GM18868 (cell line): ENCODE results near the gene SH3BP5.

ENCODE experiments used
- ATAC-seq: cut with Tn5 transposase; IDR thresholded peaks from one replicate; pipeline ENCODE4 v1.9.1; 2021; ENCODE audit warnings: mild to moderate bottlenecking, moderate library complexity; ENCODE audit not compliant: unreplicated experiment

SH3BP5 gene

GRCh38 chr3:15326037-15326436, 6.3 kb downstream of the SH3BP5 start:
- no peak for ATAC-seq

- ATAC-seq = no peak
Observed at GRCh38 chr3:15325228-15325627, 7.2 kb downstream of the SH3BP5 start.

GRCh38 chr3:15324379-15324808, 8.0 kb downstream of the SH3BP5 start:
- ATAC-seq = no peak

GRCh38 chr3:15323063-15323462, 9.3 kb downstream of the SH3BP5 start:
- no peak for ATAC-seq

- ATAC-seq = no peak
Observed at GRCh38 chr3:15321349-15321748, 11.0 kb downstream of the SH3BP5 start.

GRCh38 chr3:15319575-15319974, 12.8 kb downstream of the SH3BP5 start:
- ATAC-seq = no peak

- ATAC-seq = no peak
Observed at GRCh38 chr3:15319136-15319535, 13.2 kb downstream of the SH3BP5 start.

- ATAC-seq = no peak
Observed at GRCh38 chr3:15318661-15319060, 13.7 kb downstream of the SH3BP5 start.

- ATAC-seq = no peak
Observed at GRCh38 chr3:15316998-15317435, 15.4 kb downstream of the SH3BP5 start.

- ATAC-seq = no peak
Observed at GRCh38 chr3:15315003-15315402, 17.4 kb downstream of the SH3BP5 start.

- ATAC-seq = no peak
Observed at GRCh38 chr3:15314276-15314675, 18.1 kb downstream of the SH3BP5 start.

- ATAC-seq = no peak
Observed at GRCh38 chr3:15313461-15313860, 18.9 kb downstream of the SH3BP5 start.

GRCh38 chr3:15312550-15312949, 19.8 kb downstream of the SH3BP5 start:
- no peak for ATAC-seq

GRCh38 chr3:15310491-15311370, 21.7 kb downstream of the SH3BP5 start:
- ATAC-seq = peak; percentile 100

GRCh38 chr3:15309662-15310335, 22.6 kb downstream of the SH3BP5 start:
- ATAC-seq = no peak

- ATAC-seq = no peak
Observed at GRCh38 chr3:15307580-15307979, 24.8 kb downstream of the SH3BP5 start.

GRCh38 chr3:15306979-15307359, 25.4 kb downstream of the SH3BP5 start:
- ATAC-seq = no peak

- no peak for ATAC-seq
Observed at GRCh38 chr3:15305359-15305844, 27.0 kb downstream of the SH3BP5 start.

GRCh38 chr3:15303728-15304127, 28.7 kb downstream of the SH3BP5 start:
- ATAC-seq = no peak

GRCh38 chr3:15303216-15303615, 29.2 kb downstream of the SH3BP5 start:
- ATAC-seq = no peak

- ATAC-seq = no peak
Observed at GRCh38 chr3:15301761-15302160, 30.6 kb downstream of the SH3BP5 start.
